Measurements from ENCODE around the gene CCL28. TPM values are rescaled to one million over a fixed set of nuclear protein-coding genes. Genes with fewer than 3 reads are reported as not detected.

Gene CCL28
- total RNA-seq, 2 donors from 2014 or later, result 4.4 to 6.3 TPM

DNA sequence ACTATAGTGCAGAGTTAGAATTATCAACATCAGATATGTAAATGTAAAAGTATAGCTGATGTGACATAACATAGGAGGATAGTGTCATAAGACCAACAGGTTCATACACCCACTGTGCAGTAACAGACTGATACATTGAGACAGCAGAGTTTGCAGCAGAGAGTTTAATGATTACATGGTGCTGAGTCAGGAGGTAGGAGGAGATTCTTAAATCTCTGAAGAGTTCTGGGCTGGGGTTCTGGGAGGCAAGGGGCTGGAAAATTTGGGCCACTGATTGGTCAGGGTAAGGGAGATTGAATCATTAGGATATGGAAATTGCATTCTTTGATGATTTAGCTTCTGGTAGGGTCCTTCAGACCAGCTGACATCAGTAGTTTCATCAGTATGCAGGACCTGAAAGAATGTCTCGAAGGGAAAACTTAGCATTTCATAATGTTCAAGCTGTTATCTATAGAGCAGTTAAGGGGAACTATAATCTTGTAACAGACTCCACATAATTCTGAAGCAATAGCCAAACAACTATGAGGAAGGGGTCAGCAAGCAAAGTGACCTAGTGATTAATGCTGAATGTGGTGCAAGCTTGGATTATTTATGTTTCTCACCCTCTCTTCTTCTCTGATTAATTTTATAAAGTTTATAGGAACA lies 35.6 kb downstream of the CCL28 start:
- 82% methylated on average over 1 of the region's 1 CpG for WGBS
- H3K27ac ChIP-seq, result no peak overlapping the region

DNA sequence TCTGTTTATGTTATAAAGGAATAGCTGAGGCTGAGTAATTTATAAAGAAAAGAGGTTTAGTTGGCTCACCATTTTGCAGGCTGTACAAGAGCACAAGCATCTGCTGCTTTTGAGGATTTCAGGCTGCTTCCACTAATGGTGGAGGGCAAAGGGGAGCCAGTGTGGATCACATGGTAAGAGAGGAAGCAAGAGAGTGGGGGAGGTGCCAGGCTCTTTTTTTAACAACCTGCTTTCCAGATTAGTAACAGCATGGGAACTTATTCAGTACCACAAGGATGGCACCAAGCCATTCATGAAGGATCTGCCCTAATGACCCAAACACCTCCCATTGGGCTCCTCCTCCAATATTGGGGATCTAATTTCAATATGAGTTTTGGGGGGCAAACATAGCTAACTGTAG lies 40.4 kb downstream of the CCL28 start:
- H3K9me3 ChIP-seq, result no peaks in the 10 kb centered on the region
- no peaks in the 10 kb centered on the region for H3K27me3 ChIP-seq (replicated peaks; ENCODE audit: insufficient read depth)
- H3K36me3 ChIP-seq, result no peaks in the 10 kb centered on the region
- intact Hi-C loops (cut with DNase I), result no loop called here
- H3K4me1 ChIP-seq (replicated peaks), result no peaks in the 10 kb centered on the region
- DNase-seq (ENCODE audit: low spot score), result no peak
- no peak overlapping the region for H3K4me3 ChIP-seq
- H3K27ac ChIP-seq, result no peak overlapping the region
- TF ChIP-seq, protein P1, sequence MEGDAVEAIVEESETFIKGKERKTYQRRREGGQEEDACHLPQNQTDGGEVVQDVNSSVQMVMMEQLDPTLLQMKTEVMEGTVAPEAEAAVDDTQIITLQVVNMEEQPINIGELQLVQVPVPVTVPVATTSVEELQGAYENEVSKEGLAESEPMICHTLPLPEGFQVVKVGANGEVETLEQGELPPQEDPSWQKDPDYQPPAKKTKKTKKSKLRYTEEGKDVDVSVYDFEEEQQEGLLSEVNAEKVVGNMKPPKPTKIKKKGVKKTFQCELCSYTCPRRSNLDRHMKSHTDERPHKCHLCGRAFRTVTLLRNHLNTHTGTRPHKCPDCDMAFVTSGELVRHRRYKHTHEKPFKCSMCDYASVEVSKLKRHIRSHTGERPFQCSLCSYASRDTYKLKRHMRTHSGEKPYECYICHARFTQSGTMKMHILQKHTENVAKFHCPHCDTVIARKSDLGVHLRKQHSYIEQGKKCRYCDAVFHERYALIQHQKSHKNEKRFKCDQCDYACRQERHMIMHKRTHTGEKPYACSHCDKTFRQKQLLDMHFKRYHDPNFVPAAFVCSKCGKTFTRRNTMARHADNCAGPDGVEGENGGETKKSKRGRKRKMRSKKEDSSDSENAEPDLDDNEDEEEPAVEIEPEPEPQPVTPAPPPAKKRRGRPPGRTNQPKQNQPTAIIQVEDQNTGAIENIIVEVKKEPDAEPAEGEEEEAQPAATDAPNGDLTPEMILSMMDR (IDR thresholded peaks at IDR 0.05), result no peak
- TF ChIP-seq POLR2A (IDR thresholded peaks at IDR 0.05), result no peak

More for the DNA sequence above, 35.6 kb downstream of the CCL28 start:
- no peaks in the 10 kb centered on the region for H3K9me3 ChIP-seq
- intact Hi-C loops (cut with DNase I), result no loop called here
- H3K27me3 ChIP-seq (replicated peaks; ENCODE audit: insufficient read depth), result no peaks in the 10 kb centered on the region
- H3K4me1 ChIP-seq (replicated peaks), result no peaks in the 10 kb centered on the region
- DNase-seq (ENCODE audit: low spot score), result no peak
- no peaks in the 10 kb centered on the region for H3K36me3 ChIP-seq
- no peak overlapping the region for H3K4me3 ChIP-seq
- TF ChIP-seq, protein P1 (IDR thresholded peaks at IDR 0.05), result no peak
- TF ChIP-seq POLR2A (IDR thresholded peaks at IDR 0.05), result no peak
- TF ChIP-seq POLR2AphosphoS5 (IDR thresholded peaks at IDR 0.05), result no peak

DNA sequence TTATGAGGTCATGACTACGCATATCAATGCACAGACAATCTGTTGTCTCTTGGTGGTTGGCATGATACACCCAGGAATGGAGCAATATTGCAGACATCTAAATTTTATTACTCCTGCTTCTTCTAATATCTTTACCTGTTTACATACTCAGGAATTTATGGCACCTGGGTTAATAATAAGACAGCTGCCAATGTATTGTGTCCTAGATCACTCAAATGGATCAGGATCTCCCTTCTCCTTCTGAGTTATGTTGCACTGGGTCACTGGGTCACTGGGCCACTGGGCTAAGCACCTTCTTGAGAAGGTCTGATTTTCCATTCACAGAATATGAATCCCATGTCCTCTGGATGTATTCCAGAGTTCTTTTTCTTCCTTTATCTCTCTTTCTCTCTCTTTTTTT lies 41.8 kb downstream of the CCL28 start:
- Histone ChIP-seq H3K27me3 (replicated peaks; ENCODE audit: insufficient read depth) (no peaks in the 10 kb centered on the region), H3K27ac (no peak overlapping the region), H3K9me3 (no peaks in the 10 kb centered on the region), H3K36me3 (no peaks in the 10 kb centered on the region), H3K4me3 (no peak overlapping the region), H3K4me1 (replicated peaks) (no peaks in the 10 kb centered on the region)
- intact Hi-C loops (cut with DNase I), result no loop called here
- WGBS, result 100% methylated on average over 1 of the region's 1 CpG
- TF ChIP-seq POLR2A (IDR thresholded peaks at IDR 0.05) (no peak), POLR2AphosphoS5 (IDR thresholded peaks at IDR 0.05) (no peak)
- TF ChIP-seq, protein P1 (IDR thresholded peaks at IDR 0.05), result no peak
- DNase-seq (ENCODE audit: low spot score), result no peak

DNA sequence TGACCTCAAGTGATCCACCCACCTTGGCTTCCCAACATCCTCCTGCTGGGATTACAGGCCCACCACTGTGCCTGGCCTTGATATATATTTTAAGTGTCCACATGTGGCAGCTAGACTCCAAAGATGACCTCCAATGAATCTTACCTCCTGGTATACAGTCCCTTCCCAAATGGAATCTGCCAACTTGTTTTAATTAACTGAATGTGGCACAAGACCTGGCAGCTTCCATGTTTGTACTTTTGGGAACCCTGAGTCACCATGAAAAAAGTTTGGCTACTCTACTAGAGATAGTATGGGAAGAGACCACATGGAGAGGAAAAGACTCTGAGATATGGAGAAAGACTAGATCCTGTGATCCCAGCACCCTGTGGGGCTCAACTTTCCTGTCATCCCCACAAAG lies 42.5 kb downstream of the CCL28 start:
- no peaks in the 10 kb centered on the region for H3K36me3 ChIP-seq
- intact Hi-C loops (cut with DNase I), result no loop called here
- no peak overlapping the region for H3K27ac ChIP-seq
- H3K4me1 ChIP-seq (replicated peaks), result no peaks in the 10 kb centered on the region
- no peak overlapping the region for H3K4me3 ChIP-seq
- H3K9me3 ChIP-seq, result no peaks in the 10 kb centered on the region
- no peak for DNase-seq (ENCODE audit: low spot score)
- no peak for TF ChIP-seq POLR2A (IDR thresholded peaks at IDR 0.05)
- TF ChIP-seq, protein P1 (IDR thresholded peaks at IDR 0.05), result no peak
- no peak for TF ChIP-seq POLR2AphosphoS5 (IDR thresholded peaks at IDR 0.05)
- H3K27me3 ChIP-seq (replicated peaks; ENCODE audit: insufficient read depth), result no peaks in the 10 kb centered on the region

DNA sequence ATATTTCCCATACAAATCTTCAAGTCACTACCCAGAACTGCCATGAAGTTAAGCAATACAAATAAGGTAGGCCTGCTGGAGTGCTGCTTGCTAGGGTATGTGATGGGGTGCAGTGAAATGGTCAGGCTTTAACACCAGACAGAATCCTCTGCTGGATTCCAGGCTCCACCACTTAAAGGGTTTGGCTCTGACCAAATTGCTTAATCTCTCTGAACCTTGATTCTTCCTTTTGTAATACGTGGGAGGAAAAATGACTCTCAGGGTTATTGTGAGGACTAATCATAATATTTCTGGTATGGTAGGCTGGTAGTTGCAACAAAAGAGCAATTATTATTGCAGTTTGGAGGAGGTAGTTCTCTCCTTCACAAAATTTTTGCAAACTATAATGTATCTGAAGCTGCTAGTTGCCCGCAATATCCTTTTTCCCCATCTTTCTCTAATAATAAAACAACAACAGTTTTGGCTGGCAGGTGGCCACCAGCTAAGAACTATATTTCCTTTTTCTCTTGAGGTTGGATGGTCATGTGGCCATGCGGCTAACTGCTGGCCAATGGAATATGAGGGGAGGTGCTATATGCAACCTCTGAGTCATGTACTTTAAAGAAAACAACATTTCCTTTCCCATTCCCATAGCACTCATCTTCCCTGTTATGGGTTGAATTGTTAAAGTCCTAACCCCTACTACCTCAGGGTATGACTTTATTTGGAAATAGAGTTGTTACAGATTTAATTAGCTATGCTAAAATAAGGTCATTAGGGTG lies 44.1 kb downstream of the CCL28 start:
- Histone ChIP-seq H3K27ac (no peak overlapping the region), H3K9me3 (no peaks in the 10 kb centered on the region), H3K27me3 (replicated peaks; ENCODE audit: insufficient read depth) (no peaks in the 10 kb centered on the region), H3K4me1 (replicated peaks) (no peaks in the 10 kb centered on the region), H3K4me3 (no peak overlapping the region), H3K36me3 (no peaks in the 10 kb centered on the region)
- no peak for DNase-seq (ENCODE audit: low spot score)
- intact Hi-C loops (cut with DNase I), result no loop called here
- TF ChIP-seq POLR2A (IDR thresholded peaks at IDR 0.05) (no peak), POLR2AphosphoS5 (IDR thresholded peaks at IDR 0.05) (no peak)
- TF ChIP-seq, protein P1 (IDR thresholded peaks at IDR 0.05), result no peak
- WGBS, result 94% methylated on average over 3 of the region's 3 CpGs

Data from prostate gland (tissue), 2 donors.